ENCODE data around the gene PPARG. TPM values are rescaled to one million over a fixed set of nuclear protein-coding genes. Genes with fewer than 3 reads are reported as not detected.

PPARG gene
- total and polyA plus RNA-seq, 2 of the 13 experiments (the other 11 are each of a cell fraction or from before 2014, with no cell fraction given) = 13.9 to 58.3 TPM

DNA sequence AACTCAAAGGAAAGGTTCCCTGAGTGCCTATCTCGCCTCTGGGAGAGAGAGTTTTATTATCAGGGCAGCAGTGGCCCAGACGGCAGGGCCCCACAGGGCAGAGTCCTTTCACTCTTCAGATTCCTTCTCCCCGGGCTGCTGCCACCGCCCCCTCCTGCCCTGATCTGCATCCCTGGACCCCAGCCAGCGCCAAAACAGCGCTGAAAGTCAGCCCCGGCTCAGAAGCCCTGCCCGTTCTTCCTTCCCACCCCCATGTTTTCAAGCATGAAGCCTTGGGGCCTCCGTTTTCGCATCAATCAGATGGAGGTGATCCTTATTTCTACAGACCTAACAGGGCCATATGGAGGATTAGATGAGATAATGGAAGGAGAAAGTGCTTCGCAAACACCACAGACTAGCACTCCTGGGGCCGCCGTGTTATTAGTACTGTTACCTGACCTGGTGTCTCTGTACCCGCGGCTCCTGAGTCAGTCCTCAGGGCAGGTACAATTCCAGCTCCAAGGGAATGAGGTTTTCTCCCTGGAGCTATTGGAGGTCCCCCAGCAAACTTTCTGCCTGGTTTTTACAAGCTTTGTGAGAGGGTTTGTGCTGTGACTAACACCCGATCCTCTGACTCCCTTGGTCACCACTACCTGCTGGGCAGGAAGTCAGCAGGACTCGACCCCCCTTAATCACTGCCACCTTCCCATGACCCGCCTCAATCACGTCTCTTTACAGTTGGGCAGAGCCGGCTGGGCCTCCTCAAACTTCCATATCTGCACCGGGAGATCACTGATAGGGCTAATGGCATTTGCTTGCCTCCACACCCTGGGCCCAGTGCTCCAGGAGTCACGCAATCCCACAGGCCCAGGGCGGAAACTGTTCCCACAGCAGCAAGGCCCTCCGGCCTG, 156.0 kb downstream of the PPARG start (continued):
- TF ChIP-seq, protein P1, sequence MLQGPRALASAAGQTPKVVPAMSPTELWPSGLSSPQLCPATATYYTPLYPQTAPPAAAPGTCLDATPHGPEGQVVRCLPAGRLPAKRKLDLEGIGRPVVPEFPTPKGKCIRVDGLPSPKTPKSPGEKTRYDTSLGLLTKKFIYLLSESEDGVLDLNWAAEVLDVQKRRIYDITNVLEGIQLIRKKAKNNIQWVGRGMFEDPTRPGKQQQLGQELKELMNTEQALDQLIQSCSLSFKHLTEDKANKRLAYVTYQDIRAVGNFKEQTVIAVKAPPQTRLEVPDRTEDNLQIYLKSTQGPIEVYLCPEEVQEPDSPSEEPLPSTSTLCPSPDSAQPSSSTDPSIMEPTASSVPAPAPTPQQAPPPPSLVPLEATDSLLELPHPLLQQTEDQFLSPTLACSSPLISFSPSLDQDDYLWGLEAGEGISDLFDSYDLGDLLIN (CRISPR knock-in tag; IDR thresholded peaks at IDR 0.05; ENCODE audit: borderline replicate concordance) = no peak
- TF ChIP-seq ZNF24 (IDR thresholded peaks at IDR 0.05) = no peak
- TF ChIP-seq ZNF572 (CRISPR knock-in tag; IDR thresholded peaks at IDR 0.05) = no peak
- TF ChIP-seq, protein P2, sequence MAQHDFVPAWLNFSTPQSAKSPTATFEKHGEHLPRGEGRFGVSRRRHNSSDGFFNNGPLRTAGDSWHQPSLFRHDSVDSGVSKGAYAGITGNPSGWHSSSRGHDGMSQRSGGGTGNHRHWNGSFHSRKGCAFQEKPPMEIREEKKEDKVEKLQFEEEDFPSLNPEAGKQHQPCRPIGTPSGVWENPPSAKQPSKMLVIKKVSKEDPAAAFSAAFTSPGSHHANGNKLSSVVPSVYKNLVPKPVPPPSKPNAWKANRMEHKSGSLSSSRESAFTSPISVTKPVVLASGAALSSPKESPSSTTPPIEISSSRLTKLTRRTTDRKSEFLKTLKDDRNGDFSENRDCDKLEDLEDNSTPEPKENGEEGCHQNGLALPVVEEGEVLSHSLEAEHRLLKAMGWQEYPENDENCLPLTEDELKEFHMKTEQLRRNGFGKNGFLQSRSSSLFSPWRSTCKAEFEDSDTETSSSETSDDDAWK (CRISPR knock-in tag; IDR thresholded peaks at IDR 0.05) = no peak
- TF ChIP-seq ZFP36L2 (CRISPR knock-in tag; IDR thresholded peaks at IDR 0.05) = no peak
- TF ChIP-seq ZNF616 (CRISPR knock-in tag; IDR thresholded peaks at IDR 0.05; ENCODE audit: low read depth) = no peak
- no peak for TF ChIP-seq SRSF9 (IDR thresholded peaks at IDR 0.05; ENCODE audit: borderline replicate concordance, insufficient read depth, low read depth, low read length, poor library complexity, severe bottlenecking)
- TF ChIP-seq, protein P3, sequence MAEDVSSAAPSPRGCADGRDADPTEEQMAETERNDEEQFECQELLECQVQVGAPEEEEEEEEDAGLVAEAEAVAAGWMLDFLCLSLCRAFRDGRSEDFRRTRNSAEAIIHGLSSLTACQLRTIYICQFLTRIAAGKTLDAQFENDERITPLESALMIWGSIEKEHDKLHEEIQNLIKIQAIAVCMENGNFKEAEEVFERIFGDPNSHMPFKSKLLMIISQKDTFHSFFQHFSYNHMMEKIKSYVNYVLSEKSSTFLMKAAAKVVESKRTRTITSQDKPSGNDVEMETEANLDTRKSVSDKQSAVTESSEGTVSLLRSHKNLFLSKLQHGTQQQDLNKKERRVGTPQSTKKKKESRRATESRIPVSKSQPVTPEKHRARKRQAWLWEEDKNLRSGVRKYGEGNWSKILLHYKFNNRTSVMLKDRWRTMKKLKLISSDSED (CRISPR knock-in tag; IDR thresholded peaks at IDR 0.05) = no peak
- TF ChIP-seq HNRNPLL (IDR thresholded peaks at IDR 0.05; ENCODE audit: low read depth, low read length, poor library complexity, severe bottlenecking) = no peak
- no peak for TF ChIP-seq ZNF230 (CRISPR knock-in tag; IDR thresholded peaks at IDR 0.05)
- no peak for TF ChIP-seq ZNF558 (CRISPR knock-in tag; IDR thresholded peaks at IDR 0.05; ENCODE audit: borderline replicate concordance)
- TF ChIP-seq ZFY (CRISPR knock-in tag; IDR thresholded peaks at IDR 0.05) = peak; percentile 78
- no peak for TF ChIP-seq SP2 (CRISPR knock-in tag; IDR thresholded peaks at IDR 0.05)
- no peak for TF ChIP-seq KLF6 (CRISPR knock-in tag; IDR thresholded peaks at IDR 0.05)
- TF ChIP-seq POGZ (CRISPR knock-in tag; IDR thresholded peaks at IDR 0.05) = peak; percentile 45
- TF ChIP-seq ZBTB1 (CRISPR knock-in tag; IDR thresholded peaks at IDR 0.05; ENCODE audit: borderline replicate concordance) = no peak
- TF ChIP-seq SMYD3 (CRISPR knock-in tag; IDR thresholded peaks at IDR 0.05) = no peak
- no peak for TF ChIP-seq HOXA9 (CRISPR knock-in tag; IDR thresholded peaks at IDR 0.05; ENCODE audit: borderline replicate concordance)
- TF ChIP-seq ZNF430 (CRISPR knock-in tag; IDR thresholded peaks at IDR 0.05) = no peak
- no peak for TF ChIP-seq NFE2L2 (IDR thresholded peaks at IDR 0.05; ENCODE audit: low read length)
- peak; percentile 20 for TF ChIP-seq HNRNPH1 (optimal IDR thresholded peaks at IDR 0.05; ENCODE audit: low read depth, low read length)
- no peak for TF ChIP-seq HOXD1 (CRISPR knock-in tag; IDR thresholded peaks at IDR 0.05)
- TF ChIP-seq, protein P4, sequence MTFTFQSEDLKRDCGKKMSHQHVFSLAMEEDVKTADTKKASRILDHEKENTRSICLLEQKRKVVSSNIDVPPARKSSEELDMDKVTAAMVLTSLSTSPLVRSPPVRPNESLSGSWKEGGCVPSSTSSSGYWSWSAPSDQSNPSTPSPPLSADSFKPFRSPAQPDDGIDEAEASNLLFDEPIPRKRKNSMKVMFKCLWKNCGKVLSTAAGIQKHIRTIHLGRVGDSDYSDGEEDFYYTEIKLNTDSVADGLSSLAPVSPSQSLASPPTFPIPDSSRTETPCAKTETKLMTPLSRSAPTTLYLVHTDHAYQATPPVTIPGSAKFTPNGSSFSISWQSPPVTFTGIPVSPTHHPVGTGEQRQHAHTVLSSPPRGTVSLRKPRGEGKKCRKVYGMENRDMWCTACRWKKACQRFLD (CRISPR knock-in tag; IDR thresholded peaks at IDR 0.05; ENCODE audit: borderline replicate concordance) = no peak; the same call in 1 of the 2 replicates
- no peak; the same call in none of the 2 replicates for TF ChIP-seq ZMYM4 (CRISPR knock-in tag; IDR thresholded peaks at IDR 0.05)
- no peak for TF ChIP-seq MTA3 (CRISPR knock-in tag; IDR thresholded peaks at IDR 0.05)
- peak; percentile 50; the same call in 1 of the 2 replicates for TF ChIP-seq NCOA2 (CRISPR knock-in tag; IDR thresholded peaks at IDR 0.05)

All from HepG2 (cell line).